HEK293T (cell line): ENCODE results near the gene ERN1.
"Not testable (repeated sequence)": the region's sequence is repeated elsewhere in the genome, so short reads cannot be mapped to it uniquely, and the experiment has no call there.

Source experiments
- CTCF ChIA-PET: fragments of 350-600 bp; formaldehyde crosslinking; extraction: SDS; loops from one replicate; lab custom pipeline; 2021; ENCODE audit warnings: antibody characterized with exemption, inconsistent platforms; lab: Yijun Ruan, JAX
- POLR2A ChIA-PET: fragments of 350-600 bp; formaldehyde crosslinking; extraction: SDS; loops from one replicate; lab custom pipeline; 2020; ENCODE audit warnings: antibody characterized with exemption, inconsistent platforms; lab: Yijun Ruan, JAX
- DNase-seq: peaks from one replicate; pipeline ENCODE4 v3.0.0; 2012; ENCODE audit warnings: mixed read lengths; ENCODE audit errors: extremely low spot score
- ARNT ChIP-seq: fragments of 450-650 bp; IDR thresholded peaks from 2 replicates; pipeline ENCODE4 v1.6.1; 2017; ENCODE audit warnings: mild to moderate bottlenecking
- BHLHE40 ChIP-seq: fragments of 450-650 bp; IDR thresholded peaks from 2 replicates; pipeline ENCODE4 v1.6.1; 2016; ENCODE audit warnings: mild to moderate bottlenecking, moderate library complexity, borderline replicate concordance
- CTBP1 ChIP-seq: fragments of 450-650 bp; IDR thresholded peaks from 2 replicates; pipeline ENCODE4 v1.6.1; 2016; ENCODE audit warnings: borderline replicate concordance
- ELF4 ChIP-seq: fragments of 450-650 bp; IDR thresholded peaks from 2 replicates; pipeline ENCODE4 v1.6.1; 2017; ENCODE audit warnings: antibody characterized with exemption
- FOXA1 ChIP-seq: fragments of 450-650 bp; IDR thresholded peaks from 2 replicates; pipeline ENCODE4 v1.6.1; 2016; ENCODE audit warnings: mild to moderate bottlenecking
- FOXK2 ChIP-seq: fragments of 450-650 bp; IDR thresholded peaks from 2 replicates; pipeline ENCODE4 v1.6.1; 2016; ENCODE audit warnings: mild to moderate bottlenecking
- FOXM1 ChIP-seq: fragments of 450-650 bp; IDR thresholded peaks from 2 replicates; pipeline ENCODE4 v1.6.1; 2017; ENCODE audit warnings: mild to moderate bottlenecking, borderline replicate concordance
- HDGF ChIP-seq: fragments of 450-650 bp; IDR thresholded peaks from 2 replicates; pipeline ENCODE4 v1.6.1; 2017; ENCODE audit warnings: antibody characterized with exemption, borderline replicate concordance
- L3MBTL2 ChIP-seq: fragments of 450-650 bp; conservative IDR thresholded peaks from 2 replicates; pipeline ENCODE4 v1.6.1; 2016; ENCODE audit warnings: mild to moderate bottlenecking
- LEF1 ChIP-seq: fragments of 450-650 bp; IDR thresholded peaks from 2 replicates; pipeline ENCODE4 v1.6.1; 2017; ENCODE audit warnings: mild to moderate bottlenecking, borderline replicate concordance
- NFRKB ChIP-seq: fragments of 450-650 bp; IDR thresholded peaks from 2 replicates; pipeline ENCODE4 v1.6.1; 2016; ENCODE audit warnings: mild to moderate bottlenecking, moderate library complexity
- SP1 ChIP-seq: fragments of 450-650 bp; IDR thresholded peaks from 2 replicates; pipeline ENCODE4 v1.6.1; 2017
- SUZ12 ChIP-seq: fragments of 450-650 bp; IDR thresholded peaks from 2 replicates; pipeline ENCODE4 v1.6.1; 2016; ENCODE audit warnings: mild to moderate bottlenecking
- TARDBP ChIP-seq: fragments of 450-650 bp; IDR thresholded peaks from 2 replicates; pipeline ENCODE4 v1.6.1; 2016
- ZNF384 ChIP-seq: fragments of 450-650 bp; IDR thresholded peaks from 2 replicates; pipeline ENCODE4 v1.6.1; 2016
- TF ChIP-seq, protein P1 (sequence below): fragments of 450-650 bp; IDR thresholded peaks from 2 replicates; pipeline ENCODE4 v1.6.1; 2016

The ERN1 gene

DNA sequence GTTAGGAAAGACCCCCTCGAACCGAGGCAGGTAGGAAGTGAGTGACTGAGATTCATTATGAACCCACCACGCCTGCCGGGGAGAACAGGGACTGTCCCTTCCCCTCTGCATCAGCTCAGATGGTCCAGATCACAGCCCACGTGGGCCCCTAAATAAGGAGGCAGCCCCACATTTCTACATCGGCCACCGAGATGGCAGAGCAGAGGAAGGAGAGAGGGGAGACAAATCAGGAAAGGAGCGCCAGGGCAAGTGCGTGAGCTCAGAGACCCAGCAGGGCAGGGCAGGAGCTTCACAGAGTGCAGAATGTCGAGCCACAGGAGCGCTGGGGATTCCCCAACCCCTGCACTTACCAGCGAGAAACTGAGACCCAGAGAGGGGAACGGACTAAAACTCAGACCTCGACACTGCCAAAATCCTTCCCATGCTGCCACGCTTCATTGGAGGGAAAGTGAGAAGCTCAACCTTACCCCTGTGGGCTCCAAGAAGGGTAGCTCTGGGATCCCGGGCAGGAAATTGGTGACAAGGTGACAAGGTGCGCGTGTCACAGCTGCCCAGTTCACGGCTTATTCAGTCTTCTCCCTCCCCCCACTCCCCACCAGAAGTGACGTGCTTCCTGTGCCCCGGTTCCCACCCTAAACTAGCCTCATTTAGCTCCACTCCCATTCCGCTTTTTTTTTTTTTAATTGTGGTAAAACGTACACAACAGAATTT lies 109.7 kb downstream of the ERN1 start, which contains the start of gene ICAM2:
ICAM2 (minus strand) TSS at position 578 of the 711 bp plus-strand sequence. CDS start 13,942 bp downstream, outside the sequence.
- POLR2A ChIA-PET: no interaction called here
- TF ChIP-seq, protein P1, sequence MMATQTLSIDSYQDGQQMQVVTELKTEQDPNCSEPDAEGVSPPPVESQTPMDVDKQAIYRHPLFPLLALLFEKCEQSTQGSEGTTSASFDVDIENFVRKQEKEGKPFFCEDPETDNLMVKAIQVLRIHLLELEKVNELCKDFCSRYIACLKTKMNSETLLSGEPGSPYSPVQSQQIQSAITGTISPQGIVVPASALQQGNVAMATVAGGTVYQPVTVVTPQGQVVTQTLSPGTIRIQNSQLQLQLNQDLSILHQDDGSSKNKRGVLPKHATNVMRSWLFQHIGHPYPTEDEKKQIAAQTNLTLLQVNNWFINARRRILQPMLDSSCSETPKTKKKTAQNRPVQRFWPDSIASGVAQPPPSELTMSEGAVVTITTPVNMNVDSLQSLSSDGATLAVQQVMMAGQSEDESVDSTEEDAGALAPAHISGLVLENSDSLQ: no peak
- TF ChIP-seq LEF1 (no peak), L3MBTL2 (no peak), CTBP1 (no peak), SUZ12 (no peak), HDGF (no peak), FOXM1 (no peak)
- DNase-seq: no peak
- CTCF ChIA-PET: interaction anchor here (1.0 to 1.4 kb wide), 4 partner anchors 10 to 137 kb away, joined by 3 to 5 read pairs (median 4); no protein-coding TSS in a partner anchor

DNA sequence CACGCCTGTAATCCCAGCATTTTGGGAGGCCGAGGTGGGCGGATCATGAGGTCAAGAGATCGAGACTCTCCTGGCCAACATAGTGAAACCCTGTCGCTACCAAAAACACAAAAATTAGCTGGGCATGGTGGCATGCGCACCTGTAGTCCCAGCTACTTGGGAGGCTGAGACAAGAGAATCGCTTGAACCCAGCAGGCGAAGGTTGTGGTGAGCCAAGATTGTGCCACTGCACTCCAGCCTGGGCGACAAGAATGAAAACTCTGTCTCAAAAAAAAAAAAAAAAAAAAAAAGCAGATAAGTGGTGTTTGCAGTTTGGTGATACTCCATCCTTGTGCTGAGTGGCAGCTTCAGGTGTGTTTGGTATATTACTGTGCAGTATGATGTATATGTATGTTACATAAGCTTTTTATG lies 110.4 kb downstream of the ERN1 start:
- DNase-seq, POLR2A ChIA-PET: not testable (repeated sequence)
- CTCF ChIA-PET: interaction anchor here (0.7 to 1.1 kb wide), 2 partner anchors 9 to 137 kb away, joined by 3 to 14 read pairs; no protein-coding TSS in a partner anchor

DNA sequence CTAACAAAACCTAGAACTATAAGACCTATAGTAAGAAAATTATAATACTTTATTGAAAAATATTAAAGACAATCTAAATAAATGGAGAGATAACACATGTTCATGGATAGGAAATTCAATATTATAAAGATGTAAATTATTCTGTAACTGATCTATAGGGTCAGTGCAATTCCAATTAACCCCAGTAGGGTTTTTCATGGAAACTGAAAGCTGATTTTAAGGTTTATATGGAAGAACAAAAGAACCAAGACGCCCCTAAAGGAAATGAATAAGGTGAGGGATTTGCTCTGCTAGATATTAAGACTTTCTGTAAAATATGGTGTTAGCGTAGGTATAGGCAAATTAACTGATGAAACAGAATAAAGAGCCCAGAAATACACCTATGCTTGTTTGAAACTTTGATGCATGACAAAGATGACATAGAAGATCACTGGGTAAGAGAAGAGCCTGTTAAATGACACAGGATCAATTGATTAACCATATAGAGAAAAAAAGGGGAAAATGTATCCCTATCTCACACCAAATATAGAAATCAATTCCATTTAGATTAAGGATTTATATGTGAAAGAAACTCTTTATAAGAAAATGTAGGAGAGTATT lies 112.5 kb downstream of the ERN1 start:
- TF ChIP-seq LEF1 (no peak), L3MBTL2 (no peak), SP1 (no peak)
- POLR2A ChIA-PET: interaction anchor here (1.8 kb wide), 1 partner anchor 128 kb away, joined by 7 read pairs; no protein-coding TSS in a partner anchor
- CTCF ChIA-PET: interaction anchor here (0.6 to 2.2 kb wide), 6 partner anchors 8 to 402 kb away, joined by 3 to 11 read pairs (median 6); no protein-coding TSS in a partner anchor
- DNase-seq: no peak

DNA sequence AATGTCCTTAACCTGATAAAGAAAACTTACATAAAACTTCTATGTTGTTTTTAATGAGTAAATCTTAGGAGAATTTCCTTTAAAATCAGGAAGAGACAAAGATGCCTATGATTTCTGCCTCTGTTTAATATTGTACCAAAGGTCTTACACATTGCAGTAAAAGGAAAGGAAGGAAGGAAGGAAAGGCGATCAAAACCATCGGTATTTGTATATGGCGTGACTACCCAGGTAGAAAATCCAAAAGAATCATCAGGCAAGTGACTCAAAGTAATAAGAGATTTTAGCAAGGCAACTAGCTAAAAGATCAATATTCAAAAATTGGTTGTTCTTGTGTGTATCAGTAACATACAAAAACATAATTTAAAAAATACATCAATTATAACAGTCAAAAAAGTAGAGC lies 113.0 kb downstream of the ERN1 start:
- TF ChIP-seq ELF4 (no peak), LEF1 (no peak), HDGF (no peak), FOXM1 (no peak), FOXA1 (no peak), L3MBTL2 (no peak), ZNF384 (no peak), TARDBP (no peak)
- TF ChIP-seq, protein P1: no peak
- CTCF ChIA-PET: interaction anchor here (0.6 to 2.2 kb wide), 6 partner anchors 9 to 126 kb away, joined by 3 to 11 read pairs (median 6); no protein-coding TSS in a partner anchor
- DNase-seq: no peak
- POLR2A ChIA-PET: interaction anchor here (1.8 kb wide), 1 partner anchor 129 kb away, joined by 7 read pairs; no protein-coding TSS in a partner anchor

DNA sequence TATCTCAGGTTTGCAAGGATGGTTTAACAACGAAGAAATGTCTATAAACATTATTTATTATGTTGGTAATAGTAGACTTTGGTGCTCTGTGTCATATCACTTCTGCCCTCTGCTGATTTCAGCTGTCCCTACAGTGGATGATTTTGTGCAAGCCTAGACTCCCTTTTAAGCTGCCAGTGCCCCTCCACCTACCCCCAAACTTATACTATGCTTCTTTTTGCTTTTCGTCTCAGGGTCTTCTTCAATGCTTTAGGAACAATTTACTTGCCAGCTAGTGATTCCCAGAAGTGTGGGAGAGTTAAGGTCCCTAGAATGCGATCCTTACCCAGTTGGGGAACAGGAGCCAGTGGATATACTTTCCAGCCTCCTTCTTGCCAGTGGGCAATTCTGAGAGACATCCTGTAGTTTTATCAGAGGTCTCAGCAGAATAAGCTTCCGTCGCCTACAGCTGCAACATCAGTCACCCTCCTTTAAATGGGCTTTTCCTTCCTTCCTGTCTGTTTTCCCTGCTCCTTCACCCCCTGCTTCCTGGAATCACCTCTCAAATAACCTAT lies 113.6 kb downstream of the ERN1 start:
- ChIA-PET CTCF (interaction anchor here (0.6 to 2.2 kb wide), 7 partner anchors 10 to 127 kb away, joined by 3 to 11 read pairs (median 6); no protein-coding TSS in a partner anchor), POLR2A (interaction anchor here (1.8 kb wide), 1 partner anchor 129 kb away, joined by 7 read pairs; no protein-coding TSS in a partner anchor)
- DNase-seq: no peak
- TF ChIP-seq SUZ12: no peak
- TF ChIP-seq, protein P1: peak; percentile 17; the same call in 1 of the 2 replicates

DNA sequence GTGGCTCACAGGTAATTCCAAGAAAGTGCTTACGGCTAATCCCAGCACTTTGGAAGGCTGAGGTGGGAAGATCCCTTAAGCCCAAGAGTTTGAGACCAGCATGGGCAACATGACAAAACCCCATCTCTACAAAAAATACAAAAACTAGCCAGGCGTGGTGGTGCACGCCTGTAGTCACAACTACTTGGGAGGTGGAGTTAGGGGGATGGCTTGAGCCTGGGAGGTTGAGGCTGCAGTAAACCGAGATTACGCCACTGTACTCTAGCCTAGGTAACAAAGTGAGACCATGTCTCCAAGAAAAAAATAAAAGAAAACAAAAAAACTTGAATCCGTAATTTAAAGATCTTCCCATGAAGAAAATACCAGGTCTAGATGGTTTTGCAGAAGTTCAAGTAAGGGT lies 114.5 kb downstream of the ERN1 start:
- CTCF ChIA-PET: no interaction called here
- POLR2A ChIA-PET: no interaction called here
- DNase-seq: no peak
- no peak for TF ChIP-seq SP1
- TF ChIP-seq SUZ12: no peak
- TF ChIP-seq ZNF384: no peak

DNA sequence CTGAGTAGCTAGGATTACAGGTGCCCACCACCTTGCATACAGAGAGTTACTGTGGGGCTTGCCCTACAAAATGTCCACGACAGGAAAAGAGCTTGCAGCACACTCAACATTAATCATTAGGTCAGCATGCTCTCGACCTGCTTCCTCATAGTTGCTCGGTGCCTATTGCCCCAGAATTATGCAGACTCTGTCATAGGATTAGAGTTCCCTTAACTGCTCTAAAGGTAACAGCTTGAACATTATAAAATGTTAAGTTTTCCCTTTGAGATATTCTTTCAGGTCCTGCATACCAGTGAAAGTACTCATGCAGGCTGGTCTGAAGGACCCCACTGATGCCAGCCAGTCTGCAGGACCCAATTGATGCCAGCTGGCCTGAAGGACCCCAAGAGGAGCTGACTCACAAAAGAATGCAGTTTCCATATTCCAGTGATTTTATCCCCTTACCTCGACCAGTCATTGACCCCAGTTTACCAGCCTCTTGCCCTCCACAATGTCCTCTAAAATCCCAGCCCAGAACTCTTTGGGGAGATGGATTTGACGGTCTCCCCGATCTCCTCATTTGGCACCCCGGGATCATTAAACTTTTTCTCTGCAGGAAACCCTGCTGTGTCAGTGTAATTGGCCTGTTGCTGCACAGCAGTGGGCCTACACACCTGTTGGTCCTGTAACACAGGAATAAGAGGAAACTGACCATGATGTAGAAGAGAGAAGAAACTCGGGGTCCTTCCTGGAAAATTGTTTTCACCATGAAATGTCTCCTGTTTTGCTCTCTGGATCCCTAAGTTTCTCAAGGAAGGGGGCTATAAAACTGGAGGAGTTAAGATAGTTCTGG lies 120.2 kb downstream of the ERN1 start:
- TF ChIP-seq HDGF: no peak
- TF ChIP-seq ARNT: no peak
- no peak for TF ChIP-seq CTBP1
- TF ChIP-seq FOXK2: no peak
- no peak for TF ChIP-seq L3MBTL2
- no peak for TF ChIP-seq BHLHE40
- TF ChIP-seq SUZ12: no peak
- no peak for TF ChIP-seq FOXA1
- TF ChIP-seq ELF4: no peak
- TF ChIP-seq, protein P1: no peak
- no peak for TF ChIP-seq LEF1
- no peak for TF ChIP-seq NFRKB
- no peak for TF ChIP-seq ZNF384
- TF ChIP-seq FOXM1: no peak
- TF ChIP-seq TARDBP: no peak
- no peak for TF ChIP-seq SP1
- ChIA-PET CTCF (interaction anchor here (0.9 to 1.0 kb wide), 2 partner anchors 11 to 16 kb away, joined by 4 to 6 read pairs; partner anchors contain the start of gene ICAM2), POLR2A (no interaction called here)
- DNase-seq: no peak
